Fibroblast of the aortic adventitia (primary cell): ENCODE data around the gene ZFAND3. TPM values are rescaled to one million over a fixed set of nuclear protein-coding genes. Genes with fewer than 3 reads are reported as not detected.

Source experiments
- DNase-seq: peaks from one replicate; pipeline ENCODE4 v3.0.0-alpha.2; 2010; ENCODE audit warnings: low read depth
- H3K4me3 ChIP-seq: 2 replicates; pipeline ENCODE4 v1.5.1; 2011; ENCODE audit warnings: low read depth, mild to moderate bottlenecking, control low read depth, low read length, moderate library complexity
- total RNA-seq: library from RNA; depleted of rRNA; stranded (reverse); fragments of >200 nt; gene quantifications from 2 replicates; pipeline ENCODE4 v1.2.3, GENCODE V29; 2012; ENCODE audit warnings: low replicate concordance
- TF ChIP-seq, protein P1 (sequence below): IDR thresholded peaks from 2 replicates; pipeline ENCODE4 v1.5.1; 2011; ENCODE audit warnings: mild to moderate bottlenecking, low read length, control low read depth, inconsistent platforms; ENCODE audit not compliant: insufficient read depth

Gene ZFAND3
- total RNA-seq, 1 donor, result 31.3 TPM

DNA sequence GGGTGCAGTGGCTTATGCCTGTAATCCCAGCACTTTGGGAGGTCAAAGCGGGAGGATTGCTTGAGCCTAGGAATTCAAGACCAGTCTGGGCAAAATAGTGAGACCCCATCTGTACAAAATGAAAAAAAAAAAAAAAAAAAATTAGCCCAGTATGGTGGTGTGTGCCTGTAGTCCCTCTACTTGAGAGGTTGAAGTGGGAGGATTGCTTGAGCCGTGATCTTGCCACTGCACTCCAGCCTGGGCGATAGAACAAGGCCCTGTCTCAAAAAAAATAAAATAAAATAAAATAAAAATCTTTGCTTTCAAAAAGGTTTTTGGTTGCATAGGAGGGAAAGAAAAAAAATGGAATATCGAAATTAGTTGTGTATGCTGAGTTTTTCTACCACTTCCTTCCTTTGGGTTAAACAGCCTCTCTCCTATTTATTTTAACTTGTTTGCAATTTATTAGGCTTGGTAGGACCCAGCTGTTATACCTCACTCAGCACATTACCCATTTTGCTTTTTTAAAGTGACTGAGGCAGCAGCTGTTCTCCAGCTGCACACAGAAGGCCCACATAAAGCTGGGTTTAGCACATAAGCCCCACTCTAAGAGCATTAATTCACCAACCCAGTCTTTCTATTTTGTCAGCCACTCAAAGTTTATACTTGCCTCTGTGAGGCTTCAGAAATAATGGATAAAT lies 152.3 kb downstream of the ZFAND3 start:
- DNase-seq, result no peak
- H3K4me3 ChIP-seq, result no peak overlapping the region
- TF ChIP-seq, protein P1, sequence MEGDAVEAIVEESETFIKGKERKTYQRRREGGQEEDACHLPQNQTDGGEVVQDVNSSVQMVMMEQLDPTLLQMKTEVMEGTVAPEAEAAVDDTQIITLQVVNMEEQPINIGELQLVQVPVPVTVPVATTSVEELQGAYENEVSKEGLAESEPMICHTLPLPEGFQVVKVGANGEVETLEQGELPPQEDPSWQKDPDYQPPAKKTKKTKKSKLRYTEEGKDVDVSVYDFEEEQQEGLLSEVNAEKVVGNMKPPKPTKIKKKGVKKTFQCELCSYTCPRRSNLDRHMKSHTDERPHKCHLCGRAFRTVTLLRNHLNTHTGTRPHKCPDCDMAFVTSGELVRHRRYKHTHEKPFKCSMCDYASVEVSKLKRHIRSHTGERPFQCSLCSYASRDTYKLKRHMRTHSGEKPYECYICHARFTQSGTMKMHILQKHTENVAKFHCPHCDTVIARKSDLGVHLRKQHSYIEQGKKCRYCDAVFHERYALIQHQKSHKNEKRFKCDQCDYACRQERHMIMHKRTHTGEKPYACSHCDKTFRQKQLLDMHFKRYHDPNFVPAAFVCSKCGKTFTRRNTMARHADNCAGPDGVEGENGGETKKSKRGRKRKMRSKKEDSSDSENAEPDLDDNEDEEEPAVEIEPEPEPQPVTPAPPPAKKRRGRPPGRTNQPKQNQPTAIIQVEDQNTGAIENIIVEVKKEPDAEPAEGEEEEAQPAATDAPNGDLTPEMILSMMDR, result no peak

DNA sequence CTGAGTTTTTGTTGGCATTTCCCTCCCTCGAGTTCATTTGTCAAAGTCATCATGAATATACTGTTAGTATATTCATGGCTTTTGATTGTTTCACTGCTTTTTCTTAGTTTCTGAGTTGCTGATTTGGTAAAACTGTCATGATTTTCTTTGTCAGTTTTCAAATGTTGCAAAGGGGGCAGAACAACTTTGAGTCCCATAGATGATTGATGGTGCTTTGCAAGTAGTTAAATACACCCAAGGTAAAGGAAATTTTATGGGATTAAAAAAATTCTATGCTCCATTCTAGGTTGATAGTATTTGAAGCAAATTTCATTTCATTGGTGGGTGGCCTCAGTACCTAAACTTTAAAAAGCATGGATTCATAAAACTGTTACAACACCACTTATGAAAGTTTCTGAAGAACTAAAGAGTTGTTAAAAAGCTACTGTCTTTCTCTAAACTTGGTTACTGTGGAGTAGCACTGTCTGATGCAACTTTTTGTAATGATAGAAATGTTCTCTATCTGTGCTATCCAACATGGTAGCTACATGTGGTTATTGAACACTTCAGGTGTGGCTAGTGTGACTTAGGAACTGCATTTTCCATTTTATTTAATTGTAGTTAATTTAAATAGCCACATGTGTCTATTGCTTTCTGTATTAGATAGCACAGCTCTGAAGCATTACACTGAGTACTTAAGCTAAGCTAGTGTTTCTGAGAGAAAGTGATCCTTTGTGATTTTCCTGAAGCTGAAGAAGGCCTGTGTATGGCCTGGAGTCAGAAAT lies 153.6 kb downstream of the ZFAND3 start:
- TF ChIP-seq, protein P1, result no peak
- DNase-seq, result peak; percentile 58
- H3K4me3 ChIP-seq, result no peak overlapping the region

DNA sequence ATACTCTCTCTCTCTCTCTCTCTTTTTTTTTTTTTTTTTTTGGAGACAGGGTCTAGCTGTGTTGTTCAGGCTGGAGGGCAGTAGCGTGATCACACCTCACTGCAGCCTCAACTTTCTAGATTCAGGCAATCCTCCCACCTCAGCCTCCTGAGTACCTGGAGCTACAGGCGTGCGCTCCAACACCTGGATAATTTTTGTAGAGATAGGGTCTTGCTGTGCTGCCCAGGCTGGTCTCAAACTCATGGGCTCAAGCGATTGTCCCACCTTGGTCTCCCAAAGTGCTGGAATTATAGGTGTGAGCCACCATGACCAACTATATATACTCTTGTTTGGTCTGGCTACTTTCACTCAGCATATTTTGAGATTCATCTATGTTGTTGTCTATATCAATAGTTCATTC lies 154.9 kb downstream of the ZFAND3 start:
- DNase-seq, result no peak
- TF ChIP-seq, protein P1, result no peak
- no peak overlapping the region for H3K4me3 ChIP-seq

DNA sequence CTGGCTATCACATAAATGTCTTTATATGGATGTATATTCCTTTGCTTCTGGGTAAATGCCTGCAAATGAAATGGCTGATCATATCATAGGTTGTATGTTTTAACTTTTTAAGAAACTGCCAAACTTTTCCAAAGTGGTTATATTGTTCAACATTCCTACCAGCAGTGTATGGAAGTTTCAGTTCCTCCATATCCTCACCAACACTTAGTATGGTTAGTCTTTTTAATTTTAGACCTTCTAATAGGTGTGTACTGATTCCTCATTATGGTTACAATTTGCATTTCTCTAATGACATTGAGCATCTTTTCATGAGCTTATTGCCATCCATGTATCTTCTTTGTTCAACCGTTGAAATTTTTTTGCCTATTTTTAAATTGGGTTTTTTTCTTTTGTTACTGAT lies 155.4 kb downstream of the ZFAND3 start:
- no peak overlapping the region for H3K4me3 ChIP-seq
- no peak for DNase-seq
- TF ChIP-seq, protein P1, result no peak

DNA sequence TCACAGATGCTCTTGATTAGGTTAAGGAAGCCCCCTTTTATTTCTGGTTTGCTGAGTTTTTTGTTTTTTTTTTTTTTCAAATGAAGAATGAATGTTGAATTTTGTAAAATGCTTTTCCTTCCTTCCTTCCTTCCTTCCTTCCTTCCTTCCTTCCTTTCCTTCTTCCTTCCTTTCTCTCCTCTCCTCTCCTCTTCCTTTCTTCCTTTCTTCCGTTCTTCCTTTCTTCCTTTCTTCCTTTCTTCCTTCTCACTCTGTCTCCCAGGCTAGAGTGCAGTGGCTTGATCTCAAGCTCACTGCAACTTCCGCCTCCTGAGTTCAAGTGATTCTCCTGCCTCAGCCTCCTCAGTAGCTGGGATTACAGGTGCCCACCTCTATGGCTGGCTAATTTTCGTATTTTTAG lies 158.2 kb downstream of the ZFAND3 start:
- TF ChIP-seq, protein P1, result no peak
- no peak for DNase-seq
- H3K4me3 ChIP-seq, result no peak overlapping the region

DNA sequence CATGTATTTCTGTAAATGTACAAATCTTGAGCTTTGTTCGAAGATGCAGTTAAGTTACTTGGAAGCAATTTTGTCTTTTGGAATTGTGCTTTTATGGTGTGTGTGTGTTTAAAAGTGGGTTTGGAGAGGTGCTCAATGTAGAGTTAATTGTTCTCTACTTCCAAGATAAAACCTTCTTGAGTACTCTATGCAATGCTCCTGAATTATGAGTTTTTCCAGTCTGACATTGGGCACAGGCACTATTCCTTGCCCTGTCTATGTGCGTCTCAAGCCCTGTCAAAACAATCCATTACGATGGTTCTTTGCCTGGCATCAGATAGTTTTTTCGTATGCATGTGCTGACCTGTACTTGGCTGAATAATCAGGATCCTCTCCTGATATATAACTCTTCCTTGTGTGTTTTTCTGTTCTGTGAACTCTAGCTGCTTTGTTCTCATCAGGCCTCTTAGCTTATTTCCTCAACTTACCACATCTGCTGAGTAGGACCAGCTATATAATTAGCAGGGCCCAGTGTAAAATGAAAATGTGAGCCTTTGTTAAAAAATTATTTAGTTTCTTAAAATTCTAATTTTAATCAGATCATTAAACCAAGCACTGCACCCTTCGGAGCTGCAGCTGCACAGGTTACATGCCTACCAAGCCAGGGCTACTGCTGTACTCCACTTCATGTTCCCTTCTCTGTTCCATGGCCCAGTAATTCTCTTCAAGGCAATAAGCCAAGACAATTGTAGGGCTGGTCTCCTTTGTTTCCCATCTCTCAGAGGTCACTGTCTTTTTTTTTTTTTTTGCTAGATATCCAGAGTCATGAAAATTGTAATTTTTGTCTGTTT lies 160.1 kb downstream of the ZFAND3 start:
- H3K4me3 ChIP-seq, result no peak overlapping the region
- TF ChIP-seq, protein P1, result no peak
- DNase-seq, result no peak
